ENCODE data around the gene GALNT2. TPM values are rescaled to one million over a fixed set of nuclear protein-coding genes. Genes with fewer than 3 reads are reported as not detected.

Gene GALNT2
- total and polyA plus RNA-seq, 3 donors from 2014 or later = 63.0 to 135 (median 114) TPM

GRCh38 chr1:230099465-230099864 lies 32.4 kb downstream of the GALNT2 start:
- intact Hi-C loops (cut with DNase I; ENCODE audit: low total_unique reads) = no loop called here
- TF ChIP-seq POLR2A (IDR thresholded peaks at IDR 0.05) (no peak), CTCF (IDR thresholded peaks at IDR 0.05) (no peak)
- no peaks in the 10 kb centered on the region for H3K36me3 ChIP-seq (ENCODE audit: low read depth, missing control alignments)
- no peaks in the 10 kb centered on the region for H3K9me3 ChIP-seq
- WGBS, 2 donors = 100% methylated on average over 1 of the region's 1 CpG; no CpG with 5 or more reads in 1 of the 2 donors
- no peaks in the 10 kb centered on the region for H3K27me3 ChIP-seq
- no peak overlapping the region for H3K27ac ChIP-seq
- H3K4me3 ChIP-seq = no peak overlapping the region
- peaks cover 18% of the 10 kb centered on the region for H3K4me1 ChIP-seq
- no peak for DNase-seq

GRCh38 chr1:230100932-230101331 lies 33.9 kb downstream of the GALNT2 start:
- H3K4me3 ChIP-seq = no peak overlapping the region
- no peaks in the 10 kb centered on the region for H3K36me3 ChIP-seq (ENCODE audit: low read depth, missing control alignments)
- DNase-seq = no peak
- no peaks in the 10 kb centered on the region for H3K27me3 ChIP-seq
- H3K9me3 ChIP-seq = no peaks in the 10 kb centered on the region
- TF ChIP-seq POLR2A (IDR thresholded peaks at IDR 0.05) (no peak), CTCF (IDR thresholded peaks at IDR 0.05) (no peak)
- H3K27ac ChIP-seq = no peak overlapping the region
- H3K4me1 ChIP-seq = peaks cover 29% of the 10 kb centered on the region
- intact Hi-C loops (cut with DNase I; ENCODE audit: low total_unique reads) = no loop called here
- 91 to 92% methylated on average over 3 of the region's 3 CpGs for WGBS, 2 donors

- Histone ChIP-seq H3K4me3 (no peak overlapping the region), H3K9me3 (no peaks in the 10 kb centered on the region), H3K27me3 (no peaks in the 10 kb centered on the region), H3K36me3 (ENCODE audit: low read depth, missing control alignments) (no peaks in the 10 kb centered on the region), H3K27ac (no peak overlapping the region), H3K4me1 (peaks cover 29% of the 10 kb centered on the region)
- WGBS, 2 donors = 40 to 42% methylated on average over 2 of the region's 2 CpGs
- intact Hi-C loops (cut with DNase I; ENCODE audit: low total_unique reads) = no loop called here
- no peak for DNase-seq
- TF ChIP-seq POLR2A (IDR thresholded peaks at IDR 0.05) = no peak
- TF ChIP-seq CTCF (IDR thresholded peaks at IDR 0.05) = no peak
These were observed 34.5 kb downstream of the GALNT2 start for GRCh38 chr1:230101556-230101955.

GRCh38 chr1:230102046-230102445 lies 35.0 kb downstream of the GALNT2 start:
- DNase-seq = no peak
- Histone ChIP-seq H3K27ac (no peak overlapping the region), H3K36me3 (ENCODE audit: low read depth, missing control alignments) (no peaks in the 10 kb centered on the region), H3K27me3 (no peaks in the 10 kb centered on the region), H3K4me3 (no peak overlapping the region), H3K4me1 (peaks cover 29% of the 10 kb centered on the region), H3K9me3 (no peaks in the 10 kb centered on the region)
- 83 to 85% methylated on average over 5 of the region's 5 CpGs for WGBS, 2 donors
- TF ChIP-seq CTCF (IDR thresholded peaks at IDR 0.05) = no peak
- TF ChIP-seq POLR2A (IDR thresholded peaks at IDR 0.05) = no peak
- intact Hi-C loops (cut with DNase I; ENCODE audit: low total_unique reads) = no loop called here

- H3K4me3 ChIP-seq = no peak overlapping the region
- H3K27ac ChIP-seq = no peak overlapping the region
- H3K36me3 ChIP-seq (ENCODE audit: low read depth, missing control alignments) = no peaks in the 10 kb centered on the region
- peaks cover 29% of the 10 kb centered on the region for H3K4me1 ChIP-seq
- no peaks in the 10 kb centered on the region for H3K9me3 ChIP-seq
- H3K27me3 ChIP-seq = no peaks in the 10 kb centered on the region
- no peak for DNase-seq
- 93 to 98% methylated on average over 4 of the region's 4 CpGs for WGBS, 2 donors
- no peak for TF ChIP-seq POLR2A (IDR thresholded peaks at IDR 0.05)
- TF ChIP-seq CTCF (IDR thresholded peaks at IDR 0.05) = no peak
- intact Hi-C loops (cut with DNase I; ENCODE audit: low total_unique reads) = no loop called here
These were observed 35.4 kb downstream of the GALNT2 start for GRCh38 chr1:230102472-230102871.
